ENCODE data around the gene ZNF438. TPM values are rescaled to one million over a fixed set of nuclear protein-coding genes. Genes with fewer than 3 reads are reported as not detected.

ZNF438 gene
- total and polyA plus RNA-seq, 2 of the 13 experiments (the other 11 are each of a cell fraction or from before 2014, with no cell fraction given) = 0.75 to 0.83 TPM

DNA sequence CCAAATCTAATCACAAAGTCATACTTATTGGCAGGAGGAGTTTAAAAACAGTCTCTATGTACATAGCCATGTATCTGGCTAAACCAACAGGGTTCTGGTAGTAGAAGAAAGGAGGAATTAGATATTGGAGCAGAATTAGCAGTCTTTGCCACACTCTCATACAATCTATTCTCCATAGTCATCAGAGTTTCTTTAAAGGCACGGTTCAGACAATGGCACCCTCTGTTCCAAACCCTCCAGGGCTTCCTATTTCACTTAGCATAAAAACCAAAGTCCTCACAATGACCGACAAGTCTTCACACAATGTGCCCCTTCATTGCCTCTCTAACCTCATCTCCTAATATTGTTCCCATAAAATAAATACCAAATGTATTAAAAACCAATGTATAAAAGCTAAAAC lies 12.7 kb downstream of the ZNF438 start (continued):
- TF ChIP-seq ZNF138 (CRISPR knock-in tag; IDR thresholded peaks at IDR 0.05; ENCODE audit: low read depth) (no peak), ATAD3A (CRISPR knock-in tag; IDR thresholded peaks at IDR 0.05) (no peak), ZNF205 (CRISPR knock-in tag; IDR thresholded peaks at IDR 0.05) (no peak), ZNF274 (CRISPR knock-in tag; IDR thresholded peaks at IDR 0.05) (no peak), ZNF746 (CRISPR knock-in tag; IDR thresholded peaks at IDR 0.05) (no peak), HOXA3 (CRISPR knock-in tag; IDR thresholded peaks at IDR 0.05) (no peak), TBX3 (IDR thresholded peaks at IDR 0.05; ENCODE audit: borderline replicate concordance) (peak; percentile 34; the same call in 1 of the 2 replicates), ZNF792 (CRISPR knock-in tag; IDR thresholded peaks at IDR 0.05) (no peak), ZNF34 (CRISPR knock-in tag; IDR thresholded peaks at IDR 0.05; ENCODE audit: borderline replicate concordance) (no peak), HMGA1 (CRISPR knock-in tag; conservative IDR thresholded peaks at IDR 0.05) (no peak), FOXA3 (CRISPR knock-in tag; IDR thresholded peaks at IDR 0.05) (no peak), ZNF850 (CRISPR knock-in tag; conservative IDR thresholded peaks at IDR 0.05) (no peak), FOXP1 (IDR thresholded peaks at IDR 0.05) (no peak), FOXP1 (CRISPR knock-in tag; IDR thresholded peaks at IDR 0.05) (no peak), AHR (CRISPR knock-in tag; IDR thresholded peaks at IDR 0.05) (no peak)
- TF ChIP-seq, protein P1, sequence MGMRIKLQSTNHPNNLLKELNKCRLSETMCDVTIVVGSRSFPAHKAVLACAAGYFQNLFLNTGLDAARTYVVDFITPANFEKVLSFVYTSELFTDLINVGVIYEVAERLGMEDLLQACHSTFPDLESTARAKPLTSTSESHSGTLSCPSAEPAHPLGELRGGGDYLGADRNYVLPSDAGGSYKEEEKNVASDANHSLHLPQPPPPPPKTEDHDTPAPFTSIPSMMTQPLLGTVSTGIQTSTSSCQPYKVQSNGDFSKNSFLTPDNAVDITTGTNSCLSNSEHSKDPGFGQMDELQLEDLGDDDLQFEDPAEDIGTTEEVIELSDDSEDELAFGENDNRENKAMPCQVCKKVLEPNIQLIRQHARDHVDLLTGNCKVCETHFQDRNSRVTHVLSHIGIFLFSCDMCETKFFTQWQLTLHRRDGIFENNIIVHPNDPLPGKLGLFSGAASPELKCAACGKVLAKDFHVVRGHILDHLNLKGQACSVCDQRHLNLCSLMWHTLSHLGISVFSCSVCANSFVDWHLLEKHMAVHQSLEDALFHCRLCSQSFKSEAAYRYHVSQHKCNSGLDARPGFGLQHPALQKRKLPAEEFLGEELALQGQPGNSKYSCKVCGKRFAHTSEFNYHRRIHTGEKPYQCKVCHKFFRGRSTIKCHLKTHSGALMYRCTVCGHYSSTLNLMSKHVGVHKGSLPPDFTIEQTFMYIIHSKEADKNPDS (CRISPR knock-in tag; IDR thresholded peaks at IDR 0.05) = no peak
- TF ChIP-seq, protein P2, sequence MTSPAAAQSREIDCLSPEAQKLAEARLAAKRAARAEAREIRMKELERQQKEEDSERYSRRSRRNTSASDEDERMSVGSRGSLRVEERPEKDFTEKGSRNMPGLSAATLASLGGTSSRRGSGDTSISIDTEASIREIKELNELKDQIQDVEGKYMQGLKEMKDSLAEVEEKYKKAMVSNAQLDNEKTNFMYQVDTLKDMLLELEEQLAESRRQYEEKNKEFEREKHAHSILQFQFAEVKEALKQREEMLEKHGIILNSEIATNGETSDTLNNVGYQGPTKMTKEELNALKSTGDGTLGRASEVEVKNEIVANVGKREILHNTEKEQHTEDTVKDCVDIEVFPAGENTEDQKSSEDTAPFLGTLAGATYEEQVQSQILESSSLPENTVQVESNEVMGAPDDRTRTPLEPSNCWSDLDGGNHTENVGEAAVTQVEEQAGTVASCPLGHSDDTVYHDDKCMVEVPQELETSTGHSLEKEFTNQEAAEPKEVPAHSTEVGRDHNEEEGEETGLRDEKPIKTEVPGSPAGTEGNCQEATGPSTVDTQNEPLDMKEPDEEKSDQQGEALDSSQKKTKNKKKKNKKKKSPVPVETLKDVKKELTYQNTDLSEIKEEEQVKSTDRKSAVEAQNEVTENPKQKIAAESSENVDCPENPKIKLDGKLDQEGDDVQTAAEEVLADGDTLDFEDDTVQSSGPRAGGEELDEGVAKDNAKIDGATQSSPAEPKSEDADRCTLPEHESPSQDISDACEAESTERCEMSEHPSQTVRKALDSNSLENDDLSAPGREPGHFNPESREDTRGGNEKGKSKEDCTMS (CRISPR knock-in tag; conservative IDR thresholded peaks at IDR 0.05) = no peak

Measured in HepG2 (cell line).